Measurements from ENCODE around the gene NME9.

The NME9 gene

DNA sequence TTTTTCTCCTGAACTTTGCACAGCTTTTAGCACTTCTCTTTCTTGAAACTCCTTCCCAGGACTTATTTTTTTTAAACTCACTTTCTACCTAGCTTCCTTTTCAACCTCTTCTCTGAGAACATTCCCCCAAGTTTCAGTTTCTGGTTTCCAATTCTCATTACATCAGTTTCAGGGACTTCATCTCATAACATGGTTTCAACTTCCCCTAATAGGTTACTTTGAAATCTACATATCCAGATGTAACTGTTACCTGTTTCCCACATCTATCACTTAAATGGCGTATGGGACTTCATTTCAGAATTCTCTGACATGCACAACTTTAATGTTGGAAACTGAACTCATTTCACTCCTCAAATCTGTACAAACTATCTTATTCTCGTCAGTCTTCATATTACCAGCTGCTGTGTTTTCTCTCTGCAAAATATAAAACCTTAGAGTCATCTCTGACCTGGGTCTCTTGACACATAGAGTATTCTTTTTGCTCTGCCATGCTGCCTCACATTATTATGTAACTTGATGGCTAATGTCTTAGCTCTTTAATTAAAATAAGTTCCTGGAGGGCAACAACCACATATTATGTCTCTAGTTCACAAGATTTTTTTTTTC lies 58.4 kb downstream of the NME9 start:
- Histone ChIP-seq H3K9ac (ENCODE audit: low read depth, low read length) (no peak overlapping the region), H3K27me3 (ENCODE audit: insufficient read depth, low read length) (no peaks in the 10 kb centered on the region), H3K27ac (ENCODE audit: low read depth, low read length) (no peak overlapping the region), H3K36me3 (ENCODE audit: insufficient read depth, low read length) (peaks cover 87% of the 10 kb centered on the region), H3K4me3 (ENCODE audit: low read length) (no peak overlapping the region), H3K9me3 (ENCODE audit: insufficient read depth, low read depth, low read length) (no peaks in the 10 kb centered on the region), H3K4me1 (ENCODE audit: insufficient read depth, low read length) (no peaks in the 10 kb centered on the region)
- WGBS, result 98% methylated on average over 2 of the region's 2 CpGs

DNA sequence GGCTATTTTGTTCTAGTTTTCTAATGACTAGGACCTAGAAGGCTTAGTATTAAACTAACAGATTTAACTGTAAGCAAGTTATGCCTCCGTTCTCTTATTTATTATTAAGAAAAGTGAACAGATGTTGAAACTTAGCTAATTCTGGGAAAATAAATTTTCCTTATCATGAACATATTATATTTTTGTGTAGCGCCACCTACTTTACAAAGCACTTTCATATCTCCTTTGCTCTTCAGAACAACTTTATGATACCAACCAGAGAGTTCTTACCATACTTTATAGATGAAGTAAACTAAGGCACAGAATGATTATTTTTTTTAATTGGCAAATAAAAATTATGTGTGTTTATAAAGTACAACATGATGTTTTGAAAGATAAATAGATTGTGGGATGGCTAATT lies 59.4 kb downstream of the NME9 start:
- Histone ChIP-seq H3K27me3 (ENCODE audit: insufficient read depth, low read length) (no peaks in the 10 kb centered on the region), H3K4me1 (ENCODE audit: insufficient read depth, low read length) (no peaks in the 10 kb centered on the region), H3K9me3 (ENCODE audit: insufficient read depth, low read depth, low read length) (no peaks in the 10 kb centered on the region), H3K4me3 (ENCODE audit: low read length) (no peak overlapping the region), H3K9ac (ENCODE audit: low read depth, low read length) (no peak overlapping the region), H3K36me3 (ENCODE audit: insufficient read depth, low read length) (peaks cover 82% of the 10 kb centered on the region), H3K27ac (ENCODE audit: low read depth, low read length) (no peak overlapping the region)
- no CpG with 5 or more reads among the region's 2 CpGs for WGBS

GRCh38 chr3:138267083-138267482 lies 62.6 kb downstream of the NME9 start:
- Histone ChIP-seq H3K36me3 (ENCODE audit: insufficient read depth, low read length) (peaks cover 65% of the 10 kb centered on the region), H3K27ac (ENCODE audit: low read depth, low read length) (no peak overlapping the region), H3K27me3 (ENCODE audit: insufficient read depth, low read length) (no peaks in the 10 kb centered on the region), H3K9ac (ENCODE audit: low read depth, low read length) (no peak overlapping the region), H3K4me3 (ENCODE audit: low read length) (no peak overlapping the region), H3K4me1 (ENCODE audit: insufficient read depth, low read length) (no peaks in the 10 kb centered on the region), H3K9me3 (ENCODE audit: insufficient read depth, low read depth, low read length) (no peaks in the 10 kb centered on the region)
- WGBS, result 100% methylated on average over 1 of the region's 3 CpGs

- Histone ChIP-seq H3K4me3 (ENCODE audit: low read length) (no peak overlapping the region), H3K36me3 (ENCODE audit: insufficient read depth, low read length) (peaks cover 53% of the 10 kb centered on the region), H3K27me3 (ENCODE audit: insufficient read depth, low read length) (no peaks in the 10 kb centered on the region), H3K9ac (ENCODE audit: low read depth, low read length) (no peak overlapping the region), H3K27ac (ENCODE audit: low read depth, low read length) (no peak overlapping the region), H3K9me3 (ENCODE audit: insufficient read depth, low read depth, low read length) (no peaks in the 10 kb centered on the region), H3K4me1 (ENCODE audit: insufficient read depth, low read length) (no peaks in the 10 kb centered on the region)
- WGBS, result 90% methylated on average over 1 of the region's 1 CpG
These were observed 63.9 kb downstream of the NME9 start for GRCh38 chr3:138265745-138266144.

DNA sequence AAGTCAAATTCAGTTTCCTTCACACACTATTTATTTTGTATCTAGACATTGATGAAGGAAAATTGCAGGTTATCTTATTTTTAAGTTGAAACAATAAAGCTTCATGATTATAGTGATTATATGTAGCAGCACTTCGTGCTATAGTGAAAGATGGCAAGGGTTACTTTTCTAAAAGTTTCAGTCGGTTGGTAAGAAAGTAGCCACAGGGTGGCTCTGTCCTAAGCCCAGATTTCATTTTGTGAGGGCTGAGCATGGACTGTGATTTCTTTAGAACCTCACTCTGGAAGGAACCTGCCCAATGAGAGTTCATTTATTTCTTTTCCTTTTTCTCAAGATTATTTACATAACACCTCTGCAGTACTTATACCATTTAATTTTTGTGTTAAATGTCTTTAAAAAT lies 66.5 kb downstream of the NME9 start:
- H3K27ac ChIP-seq (ENCODE audit: low read depth, low read length), result no peak overlapping the region
- no peak overlapping the region for H3K9ac ChIP-seq (ENCODE audit: low read depth, low read length)
- H3K9me3 ChIP-seq (ENCODE audit: insufficient read depth, low read depth, low read length), result no peaks in the 10 kb centered on the region
- WGBS, result 75% methylated on average over 2 of the region's 2 CpGs
- peaks cover 35% of the 10 kb centered on the region for H3K36me3 ChIP-seq (ENCODE audit: insufficient read depth, low read length)
- no peaks in the 10 kb centered on the region for H3K4me1 ChIP-seq (ENCODE audit: insufficient read depth, low read length)
- H3K27me3 ChIP-seq (ENCODE audit: insufficient read depth, low read length), result no peaks in the 10 kb centered on the region
- no peak overlapping the region for H3K4me3 ChIP-seq (ENCODE audit: low read length)

GRCh38 chr3:138260611-138261010 lies 69.0 kb downstream of the NME9 start:
- Histone ChIP-seq H3K27me3 (ENCODE audit: insufficient read depth, low read length) (no peaks in the 10 kb centered on the region), H3K4me3 (ENCODE audit: low read length) (no peak overlapping the region), H3K27ac (ENCODE audit: low read depth, low read length) (no peak overlapping the region), H3K4me1 (ENCODE audit: insufficient read depth, low read length) (no peaks in the 10 kb centered on the region), H3K36me3 (ENCODE audit: insufficient read depth, low read length) (peaks cover 23% of the 10 kb centered on the region), H3K9me3 (ENCODE audit: insufficient read depth, low read depth, low read length) (no peaks in the 10 kb centered on the region), H3K9ac (ENCODE audit: low read depth, low read length) (no peak overlapping the region)
- WGBS, result 89% methylated on average over 1 of the region's 1 CpG

DNA sequence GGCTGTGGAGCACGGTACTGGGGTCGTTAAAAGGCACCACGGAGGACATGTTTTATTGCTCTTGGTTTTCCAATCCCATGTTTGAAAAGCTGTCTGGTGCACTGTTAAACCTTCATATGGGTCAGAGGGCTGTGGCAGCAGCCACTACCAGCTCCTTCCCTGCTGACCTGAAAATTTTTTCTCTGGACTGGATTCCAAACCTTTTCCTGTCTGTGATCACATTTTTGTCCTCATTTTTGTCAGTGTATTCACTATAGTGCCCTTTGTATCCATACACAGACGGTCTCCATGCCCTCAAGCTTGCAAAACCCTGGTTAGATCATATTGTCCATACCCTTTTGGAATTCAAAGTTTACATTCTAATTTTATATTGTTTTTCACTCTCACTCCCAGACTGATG lies 70.5 kb downstream of the NME9 start:
- H3K4me3 ChIP-seq (ENCODE audit: low read length), result no peak overlapping the region
- peaks cover 12% of the 10 kb centered on the region for H3K36me3 ChIP-seq (ENCODE audit: insufficient read depth, low read length)
- no peaks in the 10 kb centered on the region for H3K4me1 ChIP-seq (ENCODE audit: insufficient read depth, low read length)
- H3K27me3 ChIP-seq (ENCODE audit: insufficient read depth, low read length), result no peaks in the 10 kb centered on the region
- 92% methylated on average over 4 of the region's 4 CpGs for WGBS
- H3K9ac ChIP-seq (ENCODE audit: low read depth, low read length), result no peak overlapping the region
- no peaks in the 10 kb centered on the region for H3K9me3 ChIP-seq (ENCODE audit: insufficient read depth, low read depth, low read length)
- H3K27ac ChIP-seq (ENCODE audit: low read depth, low read length), result no peak overlapping the region

GRCh38 chr3:138257986-138258385 lies 71.7 kb downstream of the NME9 start:
- Histone ChIP-seq H3K27ac (ENCODE audit: low read depth, low read length) (no peak overlapping the region), H3K4me1 (ENCODE audit: insufficient read depth, low read length) (no peaks in the 10 kb centered on the region), H3K9ac (ENCODE audit: low read depth, low read length) (no peak overlapping the region), H3K9me3 (ENCODE audit: insufficient read depth, low read depth, low read length) (no peaks in the 10 kb centered on the region), H3K36me3 (ENCODE audit: insufficient read depth, low read length) (0 out of 2 replicates have a peak, but pooled peaks cover 7% of the 10 kb centered on the region), H3K4me3 (ENCODE audit: low read length) (no peak overlapping the region), H3K27me3 (ENCODE audit: insufficient read depth, low read length) (no peaks in the 10 kb centered on the region)
- 100% methylated on average over 1 of the region's 1 CpG for WGBS

DNA sequence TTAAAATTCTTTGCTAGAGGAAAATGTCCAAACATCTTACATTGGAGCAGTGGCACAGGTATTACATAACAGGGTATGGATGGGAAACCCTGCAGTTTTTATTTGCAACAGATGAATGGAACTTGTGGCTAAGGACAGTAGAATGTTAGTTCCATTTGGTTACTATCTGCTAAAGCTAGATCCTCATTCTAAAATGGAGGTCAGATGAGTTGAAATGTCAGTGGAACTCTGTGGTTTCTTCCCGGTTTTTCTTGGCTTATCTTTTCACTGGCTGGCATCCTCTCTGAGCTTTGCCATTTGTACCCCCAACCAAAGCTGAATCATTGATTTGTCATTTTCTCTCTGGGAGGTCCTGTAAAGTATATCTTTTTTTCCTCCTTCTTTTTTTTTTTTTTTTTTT lies 73.6 kb downstream of the NME9 start:
- no peaks in the 10 kb centered on the region for H3K9me3 ChIP-seq (ENCODE audit: insufficient read depth, low read depth, low read length)
- H3K27ac ChIP-seq (ENCODE audit: low read depth, low read length), result no peak overlapping the region
- H3K4me1 ChIP-seq (ENCODE audit: insufficient read depth, low read length), result no peaks in the 10 kb centered on the region
- H3K9ac ChIP-seq (ENCODE audit: low read depth, low read length), result no peak overlapping the region
- no peaks in the 10 kb centered on the region for H3K27me3 ChIP-seq (ENCODE audit: insufficient read depth, low read length)
- 95% methylated on average over 1 of the region's 1 CpG for WGBS
- H3K36me3 ChIP-seq (ENCODE audit: insufficient read depth, low read length), result peaks cover 10% of the 10 kb centered on the region; the same call in 1 of the 2 replicates
- no peak overlapping the region for H3K4me3 ChIP-seq (ENCODE audit: low read length)

DNA sequence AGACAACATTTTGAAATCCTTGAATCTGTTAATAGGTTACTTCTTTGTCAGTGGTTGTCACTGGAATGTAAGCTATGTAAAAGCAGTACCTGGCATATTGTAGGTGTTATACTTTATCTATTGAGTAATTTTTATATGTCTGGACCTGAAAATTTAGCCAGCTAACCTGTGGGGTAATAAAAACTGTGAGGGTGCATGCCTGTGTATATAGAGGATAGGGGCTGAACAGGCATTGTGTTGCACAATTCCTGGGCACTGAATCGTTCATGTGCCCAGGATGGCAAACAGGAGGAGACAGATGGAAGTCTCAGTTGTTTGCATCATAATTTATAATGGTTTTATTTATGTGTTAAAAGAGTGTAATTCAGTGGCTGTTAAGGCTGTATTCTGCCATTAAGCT lies 75.4 kb downstream of the NME9 start:
- no peaks in the 10 kb centered on the region for H3K9me3 ChIP-seq (ENCODE audit: insufficient read depth, low read depth, low read length)
- no peak overlapping the region for H3K9ac ChIP-seq (ENCODE audit: low read depth, low read length)
- H3K36me3 ChIP-seq (ENCODE audit: insufficient read depth, low read length), result peaks cover 10% of the 10 kb centered on the region; the same call in 1 of the 2 replicates
- WGBS, result 98% methylated on average over 1 of the region's 1 CpG
- no peak overlapping the region for H3K4me3 ChIP-seq (ENCODE audit: low read length)
- H3K27me3 ChIP-seq (ENCODE audit: insufficient read depth, low read length), result no peaks in the 10 kb centered on the region
- H3K4me1 ChIP-seq (ENCODE audit: insufficient read depth, low read length), result no peaks in the 10 kb centered on the region
- no peak overlapping the region for H3K27ac ChIP-seq (ENCODE audit: low read depth, low read length)

GRCh38 chr3:138253609-138254008 lies 76.0 kb downstream of the NME9 start:
- H3K9me3 ChIP-seq (ENCODE audit: insufficient read depth, low read depth, low read length), result no peaks in the 10 kb centered on the region
- H3K27ac ChIP-seq (ENCODE audit: low read depth, low read length), result no peak overlapping the region
- H3K36me3 ChIP-seq (ENCODE audit: insufficient read depth, low read length), result peaks cover 12% of the 10 kb centered on the region
- H3K4me1 ChIP-seq (ENCODE audit: insufficient read depth, low read length), result no peaks in the 10 kb centered on the region
- WGBS, result no CpG with 5 or more reads among the region's 1 CpG
- no peak overlapping the region for H3K4me3 ChIP-seq (ENCODE audit: low read length)
- no peak overlapping the region for H3K9ac ChIP-seq (ENCODE audit: low read depth, low read length)
- H3K27me3 ChIP-seq (ENCODE audit: insufficient read depth, low read length), result no peaks in the 10 kb centered on the region
